HEK293 (cell line): ENCODE data around the gene PSMC5.

Source experiments
- CTCF ChIP-seq: fragments of 450-650 bp; formaldehyde crosslinking; IDR thresholded peaks from 2 replicates; pipeline ENCODE4 v1.5.1; 2016; ENCODE audit warnings: missing biosample characterization, missing genetic modification characterization
- PATZ1 ChIP-seq: fragments of 450-650 bp; formaldehyde crosslinking; IDR thresholded peaks from 2 replicates; pipeline ENCODE4 v1.5.1; 2016; ENCODE audit warnings: missing biosample characterization, missing genetic modification characterization
- REST ChIP-seq: fragments of 450-650 bp; formaldehyde crosslinking; IDR thresholded peaks from 2 replicates; pipeline ENCODE4 v1.5.1; 2016; ENCODE audit warnings: missing biosample characterization, missing genetic modification characterization
- SALL2 ChIP-seq: fragments of 450-650 bp; formaldehyde crosslinking; IDR thresholded peaks from 2 replicates; pipeline ENCODE4 v1.5.0; 2017; ENCODE audit warnings: missing biosample characterization, mild to moderate bottlenecking, missing genetic modification characterization, borderline replicate concordance
- YY1 ChIP-seq: fragments of 450-650 bp; formaldehyde crosslinking; IDR thresholded peaks from 2 replicates; pipeline ENCODE4 v1.5.1; 2018; ENCODE audit warnings: missing biosample characterization, missing genetic modification characterization
- ZBTB21 ChIP-seq: fragments of 450-650 bp; formaldehyde crosslinking; IDR thresholded peaks from 2 replicates; pipeline ENCODE4 v1.5.1; 2017; ENCODE audit warnings: missing biosample characterization, missing genetic modification characterization
- ZBTB7A ChIP-seq: fragments of 450-650 bp; formaldehyde crosslinking; IDR thresholded peaks from 2 replicates; pipeline ENCODE4 v1.5.1; 2016; ENCODE audit warnings: low read depth, missing biosample characterization, missing genetic modification characterization
- ZNF645 ChIP-seq: fragments of 450-650 bp; formaldehyde crosslinking; IDR thresholded peaks from 2 replicates; pipeline ENCODE4; 2016; ENCODE audit warnings: missing biosample characterization, missing genetic modification characterization

GRCh38 chr17:63827002-63827800, at the start of gene PSMC5, which contains the start of gene FTSJ3:
- TF ChIP-seq CTCF (peak; percentile 98), ZBTB7A (tag by site-specific recombination) (peak; percentile 60; the same call in 1 of the 2 replicates), REST (tag by site-specific recombination) (no peak), YY1 (tag by site-specific recombination) (peak; percentile 99), ZBTB21 (peak; percentile 85), ZNF645 (tag by site-specific recombination) (no peak), PATZ1 (no peak; the same call in 1 of the 2 replicates), SALL2 (no peak)
